ENCODE data around the gene ZNF587. TPM values are rescaled to one million over a fixed set of nuclear protein-coding genes. Genes with fewer than 3 reads are reported as not detected.

Gene ZNF587
- total and polyA plus RNA-seq, 11 donors: 8.9 to 25.4 (median 15.0) TPM

GRCh38 chr19:57900311-57900710 lies 50.7 kb downstream of the ZNF587 start:
- no peak overlapping the region for H3K4me3 ChIP-seq
- WGBS, 4 donors: 59 to 66% (median 66%) methylated on average over 5 of the region's 5 CpGs
- H3K36me3 ChIP-seq: peaks cover 0 to 18% (median 0%) of the 10 kb centered on the region in 9 donors
- no peak overlapping the region for H3K27ac ChIP-seq
- TF ChIP-seq POLR2A (IDR thresholded peaks at IDR 0.05): no peak
- TF ChIP-seq CTCF (IDR thresholded peaks at IDR 0.05): no peak
- H3K27me3 ChIP-seq: no peaks in the 10 kb centered on the region
- no peak for ATAC-seq
- H3K9me3 ChIP-seq: peaks cover 0 to 21% (median 0%) of the 10 kb centered on the region in 12 donors
- DNase-seq: no peak
- H3K4me1 ChIP-seq: peaks cover 0 to 8% (median 0%) of the 10 kb centered on the region in 12 donors
- intact Hi-C loops (cut with DNase I): loop anchor here in 7 of 10 donors (5.0 to 10.0 kb wide), 3 partner anchors 156 to 796 kb away; partner anchors contain the start of gene ZNF776 (in 3 of the 7)

GRCh38 chr19:57903618-57904184 lies 54.0 kb downstream of the ZNF587 start:
- no peak overlapping the region for H3K27ac ChIP-seq
- peaks cover 0 to 41% (median 0%) of the 10 kb centered on the region in 12 donors for H3K9me3 ChIP-seq
- ATAC-seq (no peak), DNase-seq (no peak)
- intact Hi-C loops (cut with DNase I): loop anchor here in 7 of 10 donors (5.0 to 10.0 kb wide), 3 partner anchors 159 to 799 kb away; partner anchors contain the start of gene ZNF776 (in 3 of the 7)
- no peaks in the 10 kb centered on the region for H3K27me3 ChIP-seq
- no peak for TF ChIP-seq POLR2A (IDR thresholded peaks at IDR 0.05)
- TF ChIP-seq CTCF (IDR thresholded peaks at IDR 0.05): no peak
- H3K4me3 ChIP-seq: no peak overlapping the region
- WGBS, 4 donors: 58 to 70% (median 64%) methylated on average over 7 of the region's 7 CpGs
- peaks cover 0 to 8% (median 0%) of the 10 kb centered on the region in 12 donors for H3K4me1 ChIP-seq
- peaks cover 0 to 43% (median 14%) of the 10 kb centered on the region in 9 donors for H3K36me3 ChIP-seq

GRCh38 chr19:57905258-57905657 lies 55.6 kb downstream of the ZNF587 start:
- no peak for TF ChIP-seq POLR2A (IDR thresholded peaks at IDR 0.05)
- TF ChIP-seq CTCF (IDR thresholded peaks at IDR 0.05): no peak
- intact Hi-C loops (cut with DNase I): loop anchor here in 4 of 10 donors (10.0 kb wide), 2 partner anchors 160 to 800 kb away; partner anchors contain the start of gene ZNF776 (in 3 of the 4)
- Histone ChIP-seq H3K36me3 (peaks cover 0 to 53% (median 24%) of the 10 kb centered on the region in 9 donors), H3K4me3 (no peak overlapping the region), H3K9me3 (peaks cover 0 to 50% (median 0%) of the 10 kb centered on the region in 12 donors), H3K4me1 (peaks cover 0 to 8% (median 0%) of the 10 kb centered on the region in 12 donors), H3K27me3 (no peaks in the 10 kb centered on the region), H3K27ac (no peak overlapping the region)
- ATAC-seq (no peak), DNase-seq (no peak)
- WGBS, 4 donors: 94 to 98% (median 95%) methylated on average over 6 of the region's 6 CpGs

DNA sequence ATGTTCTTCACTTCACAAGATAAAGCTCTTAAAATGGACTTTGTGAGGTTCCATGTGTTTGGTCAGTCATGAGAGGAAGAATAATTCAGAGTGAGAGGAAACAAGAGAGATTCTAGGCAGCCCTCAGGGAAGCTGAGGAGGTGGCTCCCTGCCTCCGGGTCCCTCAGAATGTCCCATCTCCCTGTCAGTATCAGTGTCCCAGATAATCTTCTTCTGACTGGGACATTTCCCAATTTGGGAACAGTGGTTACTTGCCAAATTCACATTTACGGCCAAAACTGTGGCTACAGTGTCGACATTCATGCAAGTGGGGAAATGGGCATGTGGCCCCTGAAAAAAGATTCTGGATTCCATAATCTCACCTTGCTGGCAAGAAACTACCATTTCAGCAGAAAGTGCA lies 57.7 kb downstream of the ZNF587 start:
- DNase-seq (no peak), ATAC-seq (no peak)
- Histone ChIP-seq H3K27me3 (no peaks in the 10 kb centered on the region), H3K4me3 (no peak overlapping the region), H3K4me1 (peaks cover 0 to 8% (median 0%) of the 10 kb centered on the region in 12 donors), H3K36me3 (peaks cover 0 to 60% (median 38%) of the 10 kb centered on the region in 9 donors), H3K27ac (no peak overlapping the region), H3K9me3 (peaks cover 0 to 64% (median 0%) of the 10 kb centered on the region in 12 donors)
- WGBS, 4 donors: 70 to 78% (median 74%) methylated on average over 3 of the region's 3 CpGs
- intact Hi-C loops (cut with DNase I): loop anchor here in 4 of 10 donors (10.0 kb wide), 2 partner anchors 163 to 803 kb away; partner anchors contain the start of gene ZNF776 (in 3 of the 4)
- no peak for TF ChIP-seq POLR2A (IDR thresholded peaks at IDR 0.05)
- TF ChIP-seq CTCF (IDR thresholded peaks at IDR 0.05): no peak
